HFF-Myc (cell line): ENCODE measurements around the gene KCNA2.

Source experiments
- DNase-seq: peaks from one replicate; pipeline ENCODE4 v3.0.0-alpha.2; 2011; ENCODE audit warnings: low read depth; ENCODE audit errors: extremely low read depth
- H3K4me3 ChIP-seq: replicated peaks from 2 replicates; pipeline ENCODE4 v1.5.1; 2011; ENCODE audit warnings: low read depth, mild to moderate bottlenecking, control low read depth, low read length
- CTCF ChIP-seq: IDR thresholded peaks from 2 replicates; pipeline ENCODE4 v1.5.1; 2012; ENCODE audit warnings: mild to moderate bottlenecking, low read depth, low read length, control low read depth; ENCODE audit errors: missing control alignments

The KCNA2 gene

GRCh38 chr1:110643879-110644472, 37.8 kb upstream of the KCNA2 start:
- DNase-seq, result no peak
- no peak overlapping the region for H3K4me3 ChIP-seq
- no peak for TF ChIP-seq CTCF

- no peak for TF ChIP-seq CTCF
- no peak overlapping the region for H3K4me3 ChIP-seq
- no peak for DNase-seq
Observed at GRCh38 chr1:110639724-110640386, 33.7 kb upstream of the KCNA2 start.

- no peak overlapping the region for H3K4me3 ChIP-seq
- no peak for DNase-seq
- TF ChIP-seq CTCF, result no peak
Observed at GRCh38 chr1:110638556-110638955, 32.4 kb upstream of the KCNA2 start.

DNA sequence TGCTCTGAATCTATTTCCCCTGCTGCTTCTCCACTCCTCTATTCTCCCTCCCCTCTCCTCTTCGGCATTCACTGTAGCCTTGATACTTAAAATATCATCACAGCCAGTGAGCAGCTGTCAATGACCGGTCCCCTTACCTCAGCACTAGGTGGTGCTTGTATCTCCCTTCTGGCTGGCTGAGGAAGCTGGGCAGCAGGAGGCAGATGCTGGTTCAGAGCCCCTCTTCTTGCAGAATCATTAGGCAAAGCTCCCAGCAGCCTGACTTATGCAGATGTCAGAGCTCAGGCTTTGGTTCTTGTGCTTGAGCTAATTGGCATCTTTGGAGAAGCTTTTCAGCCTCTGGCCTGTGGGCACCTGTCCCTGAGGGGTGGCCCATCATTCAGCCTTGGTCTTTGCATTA, 31.9 kb upstream of the KCNA2 start:
- DNase-seq, result no peak
- TF ChIP-seq CTCF, result no peak
- no peak overlapping the region for H3K4me3 ChIP-seq

DNA sequence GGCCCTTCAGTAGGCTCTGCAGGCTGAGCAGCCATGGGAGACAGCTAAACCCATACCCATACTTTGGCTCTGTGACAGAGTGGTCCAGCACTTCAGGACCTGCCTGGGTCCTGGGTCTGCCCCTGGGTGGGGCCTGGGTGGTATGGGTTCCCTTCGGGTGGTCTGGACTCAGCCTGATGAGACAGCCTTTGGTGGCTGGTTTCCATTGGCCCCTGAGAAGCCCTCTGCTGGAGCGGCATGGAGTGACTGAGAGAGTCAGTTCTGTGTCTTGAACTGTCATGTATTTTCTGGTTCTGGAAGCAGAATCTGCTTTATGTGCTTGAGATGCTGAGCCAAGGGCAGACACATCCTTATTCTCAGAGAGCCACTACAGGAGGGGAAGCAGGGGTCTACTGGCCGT, 31.3 kb upstream of the KCNA2 start:
- H3K4me3 ChIP-seq, result no peak overlapping the region
- DNase-seq, result no peak
- TF ChIP-seq CTCF, result no peak

DNA sequence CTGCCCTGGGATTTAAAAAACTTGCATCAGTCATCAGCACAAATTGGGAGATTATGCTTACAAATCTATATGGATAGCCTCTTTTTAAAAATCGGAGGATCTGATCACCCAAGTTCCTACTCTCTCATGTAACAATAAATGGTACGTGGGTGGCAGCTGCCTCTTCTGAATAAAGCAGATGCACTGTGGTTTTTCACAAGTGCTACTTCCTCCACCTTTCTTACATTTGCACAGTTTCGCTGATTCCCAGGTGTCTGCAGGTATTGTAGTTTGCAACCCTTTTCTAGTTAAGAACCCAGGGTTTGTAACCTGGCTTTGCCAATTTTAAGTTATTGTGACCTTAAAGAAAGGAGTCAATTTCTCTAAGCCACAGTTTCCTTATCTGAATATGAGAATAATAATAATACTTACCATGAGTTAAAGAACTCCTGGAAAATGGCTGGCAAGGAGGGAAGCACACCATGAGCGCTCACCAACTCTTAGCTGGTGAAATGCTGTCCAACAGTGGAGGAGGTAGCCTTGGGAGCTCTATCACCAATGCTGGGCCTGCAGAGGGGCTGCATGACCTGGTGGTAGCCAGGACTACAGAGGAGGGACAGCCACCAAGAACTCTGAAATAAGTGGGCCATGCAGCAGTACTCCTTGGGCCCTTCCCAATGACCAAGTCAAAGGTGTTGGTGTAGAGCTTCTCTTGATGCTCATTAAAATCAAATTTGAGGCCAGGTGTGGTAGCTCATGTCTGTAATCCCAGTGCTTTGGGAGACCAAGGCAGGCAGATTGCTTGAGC, 30.2 kb upstream of the KCNA2 start:
- DNase-seq, result no peak
- no peak for TF ChIP-seq CTCF
- H3K4me3 ChIP-seq, result no peak overlapping the region
